ENCODE data around the gene SLC26A11.
"Not testable (repeated sequence)": the region's sequence is repeated elsewhere in the genome, so short reads cannot be mapped to it uniquely, and the experiment has no call there.

Gene SLC26A11

GRCh38 chr17:80287806-80288567 is 67.8 kb downstream of the SLC26A11 start:
- DNase-seq = no peak

GRCh38 chr17:80289616-80290015 is 69.4 kb downstream of the SLC26A11 start:
- DNase-seq = no peak

DNA sequence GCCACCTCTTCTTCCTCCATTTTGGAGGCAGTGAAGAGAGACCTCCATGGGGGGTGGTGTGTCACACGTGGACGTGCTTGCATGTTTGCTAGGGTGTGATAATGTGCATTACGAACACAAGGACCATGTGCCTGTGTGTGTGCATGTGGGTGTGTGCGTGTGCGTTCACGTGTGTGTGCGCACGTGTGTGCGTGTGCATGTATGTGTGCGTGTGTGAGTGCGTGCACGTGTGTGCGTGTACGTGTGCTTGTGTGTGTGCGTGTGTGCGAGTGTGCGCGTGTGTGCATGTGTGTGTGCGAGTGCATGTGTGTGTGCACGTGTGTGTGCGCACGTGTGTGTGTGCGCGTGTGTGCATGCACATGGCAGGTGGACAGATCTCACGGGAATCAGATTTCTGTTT is 69.9 kb downstream of the SLC26A11 start:
- no peak for DNase-seq

GRCh38 chr17:80291260-80291659 is 71.0 kb downstream of the SLC26A11 start:
- no peak for DNase-seq

GRCh38 chr17:80291691-80292487 is 71.7 kb downstream of the SLC26A11 start:
- no peak for DNase-seq

DNA sequence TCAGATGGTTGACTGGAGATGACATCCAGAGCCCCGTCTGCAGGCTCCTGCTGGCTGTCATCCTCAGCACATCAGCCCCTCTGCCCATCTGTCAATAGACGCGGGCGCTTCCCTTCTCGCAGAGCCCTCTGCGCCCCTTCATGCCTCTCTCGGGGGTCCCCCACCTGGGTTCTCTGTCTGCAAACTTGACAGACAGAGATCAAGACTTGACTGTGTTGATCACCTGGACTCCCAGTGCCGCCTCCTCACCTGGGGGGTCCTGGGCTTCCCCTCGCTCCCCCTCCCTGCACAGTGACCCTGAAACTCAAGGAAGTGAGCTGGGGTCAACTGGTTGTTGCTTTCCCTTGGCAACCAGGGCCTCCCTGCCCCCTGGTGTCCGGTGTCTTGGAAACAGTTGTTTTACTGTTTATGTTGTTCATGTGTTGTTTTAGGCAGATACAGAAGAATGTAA is 72.3 kb downstream of the SLC26A11 start:
- no peak for DNase-seq

GRCh38 chr17:80294210-80294609 is 74.0 kb downstream of the SLC26A11 start:
- no peak for DNase-seq

DNA sequence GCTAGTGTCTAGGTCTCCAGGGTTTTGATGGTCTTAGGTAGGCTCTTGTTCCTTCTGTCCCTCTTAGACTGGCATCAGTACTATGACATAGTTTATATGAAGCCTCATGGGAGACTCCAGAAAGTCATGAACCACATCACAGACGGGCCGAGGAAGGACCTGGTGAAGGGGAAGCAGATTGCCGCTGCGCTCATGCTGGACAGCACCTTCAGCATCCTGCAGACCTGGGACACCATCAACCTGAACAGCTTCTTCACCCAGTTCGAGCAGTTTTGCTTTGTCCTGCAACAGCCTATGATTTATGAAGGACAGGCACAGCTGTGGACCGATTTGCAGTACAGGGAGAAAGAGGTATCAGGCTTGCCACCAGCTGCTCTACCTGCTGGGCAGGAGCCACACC is 74.4 kb downstream of the SLC26A11 start:
- no peak for DNase-seq

DNA sequence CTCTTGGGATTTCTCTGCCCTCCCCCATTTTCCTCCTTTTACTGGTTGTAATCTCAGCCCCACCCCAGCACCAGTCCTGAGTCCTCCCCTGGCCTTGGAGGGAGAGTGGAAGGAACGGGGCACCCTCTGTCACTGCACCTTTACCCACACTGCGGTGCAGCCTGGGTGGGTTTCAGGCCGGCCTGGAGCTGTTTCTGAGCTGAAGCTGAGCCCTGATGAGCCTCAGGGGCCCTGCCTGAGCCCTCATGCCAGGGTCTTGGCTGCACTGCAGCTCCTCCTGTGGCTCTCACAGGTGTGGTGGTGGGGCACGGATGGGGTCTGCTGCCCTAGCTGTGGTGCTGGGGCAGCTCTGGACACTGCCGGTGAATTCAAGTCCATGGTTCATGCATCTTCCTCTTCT is 74.9 kb downstream of the SLC26A11 start:
- DNase-seq = no peak

DNA sequence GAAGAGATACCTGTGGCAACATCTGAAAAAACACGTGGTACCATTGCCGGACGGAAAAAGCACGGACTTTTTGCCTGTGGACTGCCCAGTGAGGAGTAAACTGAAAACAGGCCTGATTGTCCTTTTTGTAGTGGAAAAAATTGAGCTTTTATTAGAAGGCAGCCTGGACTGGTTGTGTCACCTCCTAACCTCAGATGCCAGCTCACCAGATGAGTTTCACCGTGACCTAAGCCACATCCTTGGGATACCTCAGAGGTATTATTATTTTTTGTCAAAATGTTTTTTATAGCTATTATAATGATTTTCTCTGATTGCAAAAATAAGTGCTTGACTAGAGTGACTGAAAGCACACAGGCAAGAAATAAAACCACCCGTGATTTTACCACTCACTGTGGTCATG is 75.3 kb downstream of the SLC26A11 start:
- DNase-seq = no peak

DNA sequence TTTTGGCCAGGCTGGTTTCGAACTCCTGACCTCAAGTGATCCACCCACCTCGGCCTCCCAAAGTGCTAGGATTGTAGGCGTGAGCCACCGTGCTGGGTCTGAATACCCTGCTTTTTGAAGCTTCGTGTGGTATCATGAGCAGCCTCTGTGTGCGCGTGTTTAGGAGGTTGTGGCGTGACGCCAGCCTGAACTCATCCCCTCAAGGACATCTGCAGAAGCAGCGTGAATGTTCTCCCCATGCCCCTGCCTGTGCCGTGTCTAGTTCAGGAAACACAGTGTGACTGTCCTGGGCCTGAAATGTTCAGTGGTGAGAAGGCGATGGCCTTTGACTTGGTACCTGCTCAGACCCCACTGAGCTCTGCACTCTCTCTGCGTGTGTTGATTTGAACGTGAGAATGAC is 76.0 kb downstream of the SLC26A11 start:
- DNase-seq = no peak

DNA sequence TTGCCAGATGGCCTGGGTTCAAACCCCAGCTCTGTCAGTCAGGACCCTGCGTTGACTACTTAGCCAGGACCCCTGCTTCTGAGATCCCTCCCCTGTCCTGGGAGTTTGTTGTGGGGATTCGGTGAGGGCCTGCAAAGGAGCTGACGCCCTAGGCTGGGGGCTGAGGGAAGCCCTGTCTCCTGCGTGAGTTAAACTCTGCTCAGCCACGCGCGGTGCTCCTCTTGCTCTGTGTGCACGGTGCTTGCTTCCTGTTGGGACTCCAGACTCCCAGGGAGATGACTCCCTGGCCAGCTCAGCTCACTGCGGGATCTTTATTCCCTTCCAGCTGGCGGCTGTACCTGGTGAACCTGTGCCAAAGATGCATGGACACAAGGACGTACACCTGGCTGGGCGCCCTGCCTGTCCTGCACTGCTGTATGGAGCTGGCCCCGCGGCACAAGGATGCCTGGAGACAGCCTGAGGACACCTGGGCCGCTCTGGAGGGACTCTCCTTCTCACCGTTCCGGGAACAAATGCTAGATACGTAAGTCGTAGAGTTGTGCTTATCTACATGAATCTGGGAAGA is 77.9 kb downstream of the SLC26A11 start:
- DNase-seq = no peak

- not testable (repeated sequence) for DNase-seq
Measured at GRCh38 chr17:80299350-80300100, 79.3 kb downstream of the SLC26A11 start.

- DNase-seq = not testable (repeated sequence)
Measured at GRCh38 chr17:80300756-80301155, 80.5 kb downstream of the SLC26A11 start.
